Type B pancreatic cell (in vitro differentiated cells): ENCODE measurements around the gene SPINT1. TPM values are rescaled to one million over a fixed set of nuclear protein-coding genes. Genes with fewer than 3 reads are reported as not detected.

Source experiments
- DNase-seq: peaks from one replicate; pipeline ENCODE4 v3.0.0; 2021; ENCODE audit warnings: mixed read lengths; ENCODE audit not compliant: unreplicated experiment; ENCODE audit errors: extremely low spot score
- H3K27ac Mint-ChIP-seq: 2 replicates; pipeline ENCODE4 v1.8.0; 2021; ENCODE audit warnings: mild to moderate bottlenecking, mixed read lengths
- H3K27me3 Mint-ChIP-seq: 2 replicates; pipeline ENCODE4 v1.8.0; 2021; ENCODE audit warnings: mixed read lengths
- H3K36me3 Mint-ChIP-seq: 2 replicates; pipeline ENCODE4 v1.8.0; 2021; ENCODE audit warnings: mixed read lengths
- H3K4me1 Mint-ChIP-seq: one replicate; pipeline ENCODE4 v1.8.0; 2021; ENCODE audit warnings: mixed read lengths; ENCODE audit not compliant: unreplicated experiment
- H3K4me3 Mint-ChIP-seq: 2 replicates; pipeline ENCODE4 v1.8.0; 2021; ENCODE audit warnings: mild to moderate bottlenecking, mixed read lengths
- H3K9me3 Mint-ChIP-seq: 2 replicates; pipeline ENCODE4 v1.8.0; 2021; ENCODE audit warnings: mixed read lengths
- CTCF ChIP-seq: fragments of 200-600 bp; sonication (generic); conservative IDR thresholded peaks from 2 replicates; pipeline ENCODE4 v1.5.0; 2021; ENCODE audit warnings: antibody characterized with exemption, mild to moderate bottlenecking
- total RNA-seq: library from RNA; stranded (reverse); gene quantifications from 2 replicates; pipeline ENCODE4 v1.2.1, GENCODE V29; 2021; ENCODE audit warnings: low replicate concordance

Gene SPINT1
- total RNA-seq, 1 donor from 2014 or later, result 156 TPM

DNA sequence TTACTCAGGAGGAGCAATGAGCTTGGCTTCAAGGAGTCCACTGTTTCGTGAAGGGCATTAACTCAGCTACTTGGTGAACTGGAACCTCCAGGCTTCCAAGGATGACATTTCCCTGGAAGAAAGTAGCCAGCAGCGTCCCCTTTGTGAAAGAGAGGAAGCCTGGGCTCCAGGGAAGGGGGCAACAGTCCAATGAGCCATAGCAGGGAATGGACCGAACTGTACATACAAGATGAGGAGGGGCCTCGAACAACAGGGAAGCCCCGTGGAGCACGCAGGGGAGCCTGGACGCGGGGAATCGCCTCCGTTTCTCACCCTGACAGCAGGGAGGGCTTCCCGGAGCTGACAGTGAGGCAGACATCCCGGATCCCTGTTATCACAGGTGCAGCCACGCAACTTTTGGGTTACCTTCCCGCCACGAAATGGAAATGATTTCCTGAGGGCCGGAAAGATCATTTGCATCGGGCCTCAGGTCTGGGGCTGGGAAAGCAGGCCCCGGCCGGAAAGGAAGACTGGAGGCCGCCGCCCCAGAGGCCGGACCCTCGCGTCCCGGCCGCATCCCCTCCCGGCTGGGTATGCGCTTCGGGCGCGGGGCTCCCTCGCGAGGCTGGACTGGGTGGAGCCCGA is 475 bp upstream of the SPINT1 start:
- H3K27me3 Mint-ChIP-seq, result peaks cover 46% of the 10 kb centered on the region
- no peaks in the 10 kb centered on the region for H3K9me3 Mint-ChIP-seq
- peaks cover 7% of the 10 kb centered on the region for H3K36me3 Mint-ChIP-seq
- TF ChIP-seq CTCF, result no peak
- peaks cover 12% of the 10 kb centered on the region for H3K4me1 Mint-ChIP-seq
- H3K4me3 Mint-ChIP-seq, result peak overlapping the region; percentile 88
- H3K27ac Mint-ChIP-seq, result peak overlapping the region; percentile 93
- DNase-seq, result no peak

- Mint-ChIP-seq H3K9me3 (no peaks in the 10 kb centered on the region), H3K36me3 (peaks cover 7% of the 10 kb centered on the region), H3K27ac (peak overlapping the region; percentile 98), H3K27me3 (peaks cover 46% of the 10 kb centered on the region), H3K4me1 (peaks cover 12% of the 10 kb centered on the region), H3K4me3 (peak overlapping the region; percentile 98)
- DNase-seq, result no peak
- TF ChIP-seq CTCF, result no peak
Observed at GRCh38 chr15:40844696-40845030, 815 bp downstream of the SPINT1 start.

- Mint-ChIP-seq H3K4me3 (peak overlapping the region; percentile 98), H3K9me3 (no peaks in the 10 kb centered on the region), H3K27ac (peak overlapping the region; percentile 98), H3K27me3 (peaks cover 45% of the 10 kb centered on the region), H3K4me1 (peaks cover 12% of the 10 kb centered on the region), H3K36me3 (peaks cover 7% of the 10 kb centered on the region)
- no peak for DNase-seq
- no peak for TF ChIP-seq CTCF
Observed at GRCh38 chr15:40845036-40845435, 1.2 kb downstream of the SPINT1 start.

- Mint-ChIP-seq H3K4me3 (peak overlapping the region; percentile 98), H3K27me3 (peaks cover 42% of the 10 kb centered on the region), H3K27ac (peak overlapping the region; percentile 98), H3K4me1 (peaks cover 12% of the 10 kb centered on the region), H3K9me3 (no peaks in the 10 kb centered on the region), H3K36me3 (peaks cover 7% of the 10 kb centered on the region)
- no peak for DNase-seq
- TF ChIP-seq CTCF, result no peak
Observed at GRCh38 chr15:40845511-40846284, 1.9 kb downstream of the SPINT1 start.

DNA sequence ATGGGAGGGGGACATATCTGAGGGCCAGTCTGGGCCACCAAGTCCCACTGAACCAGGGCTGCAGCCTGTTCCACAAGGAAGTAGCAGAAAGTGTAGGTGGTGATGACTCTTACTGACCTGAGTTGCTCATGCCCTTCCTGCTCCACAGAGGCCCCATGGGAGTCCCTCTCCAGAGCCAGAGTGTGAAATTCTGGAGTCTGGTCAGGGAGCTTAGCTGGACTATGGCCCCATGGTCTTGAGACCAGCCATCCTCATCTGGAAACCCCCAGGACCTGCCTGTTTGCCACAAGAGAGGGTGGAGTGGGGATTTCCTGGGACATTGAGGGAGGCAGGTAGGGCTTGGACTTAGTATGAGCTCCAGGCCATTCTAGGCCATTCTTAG is 3.0 kb downstream of the SPINT1 start:
- TF ChIP-seq CTCF, result no peak
- Mint-ChIP-seq H3K9me3 (no peaks in the 10 kb centered on the region), H3K4me3 (peak overlapping the region; percentile 98), H3K4me1 (peaks cover 12% of the 10 kb centered on the region), H3K27ac (peak overlapping the region; percentile 98), H3K27me3 (peaks cover 33% of the 10 kb centered on the region), H3K36me3 (peaks cover 11% of the 10 kb centered on the region)
- no peak for DNase-seq
